CD1c-positive myeloid dendritic cell (primary cell): Measurements from ENCODE around the gene C16orf89.
A peak's percentile ranks its signal among the peaks of the same experiment; 100 is the strongest.
"Not testable (repeated sequence)": the region's sequence is repeated elsewhere in the genome, so short reads cannot be mapped to it uniquely, and the experiment has no call there.

Experiments
- DNase-seq: peaks from one replicate; pipeline ENCODE4 v3.0.0-alpha.2; 2016; ENCODE audit errors: extremely low spot score

The C16orf89 gene

GRCh38 chr16:5065813-5066212, at the start of gene C16orf89:
TSS of gene C16orf89 (minus strand) at chr16:5065956. CDS start at chr16:5065908, 48 bp downstream.
- DNase-seq: no peak

GRCh38 chr16:5110933-5111332, 45.2 kb upstream of the C16orf89 start:
- not testable (repeated sequence) for DNase-seq

GRCh38 chr16:5108505-5109158, 42.9 kb upstream of the C16orf89 start:
- DNase-seq: no peak

- DNase-seq: not testable (repeated sequence)
These were observed 39.3 kb upstream of the C16orf89 start for GRCh38 chr16:5105039-5105438.

- not testable (repeated sequence) for DNase-seq
These were observed 37.7 kb upstream of the C16orf89 start for GRCh38 chr16:5103296-5104032.

GRCh38 chr16:5099174-5099573, 33.4 kb upstream of the C16orf89 start:
- DNase-seq: not testable (repeated sequence)

- peak; percentile 38 for DNase-seq
These were observed 32.7 kb upstream of the C16orf89 start for GRCh38 chr16:5098221-5099159.

GRCh38 chr16:5097470-5098220, 31.9 kb upstream of the C16orf89 start, which contains the start of gene EEF2KMT:
TSS of gene EEF2KMT (minus strand) at chr16:5097795. CDS start at chr16:5097739, 56 bp downstream.
- peak; percentile 98 for DNase-seq

- DNase-seq: peak; percentile 15
These were observed 31.3 kb upstream of the C16orf89 start for GRCh38 chr16:5097061-5097469.

- not testable (repeated sequence) for DNase-seq
These were observed 30.8 kb upstream of the C16orf89 start for GRCh38 chr16:5096437-5097060.

GRCh38 chr16:5095145-5095830, 29.5 kb upstream of the C16orf89 start:
- not testable (repeated sequence) for DNase-seq

- not testable (repeated sequence) for DNase-seq
These were observed 28.0 kb upstream of the C16orf89 start for GRCh38 chr16:5093746-5094145.

- DNase-seq: not testable (repeated sequence)
These were observed 27.3 kb upstream of the C16orf89 start for GRCh38 chr16:5093081-5093480.

- DNase-seq: not testable (repeated sequence)
These were observed 24.8 kb upstream of the C16orf89 start for GRCh38 chr16:5090592-5090991.

GRCh38 chr16:5089911-5090555, 24.3 kb upstream of the C16orf89 start:
- not testable (repeated sequence) for DNase-seq

GRCh38 chr16:5088936-5089335, 23.2 kb upstream of the C16orf89 start:
- not testable (repeated sequence) for DNase-seq

GRCh38 chr16:5088086-5088790, 22.5 kb upstream of the C16orf89 start:
- not testable (repeated sequence) for DNase-seq

- DNase-seq: not testable (repeated sequence)
These were observed 20.0 kb upstream of the C16orf89 start for GRCh38 chr16:5085716-5086115.

GRCh38 chr16:5084802-5085201, 19.0 kb upstream of the C16orf89 start:
- DNase-seq: peak; percentile 65
